Left ventricle myocardium inferior (tissue), 1 donor: ENCODE results near the gene MBNL3. TPM values are rescaled to one million over a fixed set of nuclear protein-coding genes. Genes with fewer than 3 reads are reported as not detected.

Experiments used
- DNase-seq: peaks from one replicate; pipeline ENCODE4 v3.0.0-alpha.2; 2020
- H3K27ac ChIP-seq: fragments of 200-600 bp; replicated peaks from 2 replicates; pipeline ENCODE4 v1.8.0; 2021
- H3K27me3 ChIP-seq: fragments of 200-600 bp; 2 replicates; pipeline ENCODE4 v1.8.0; 2021; ENCODE audit warnings: low read depth
- H3K36me3 ChIP-seq: fragments of 200-600 bp; 2 replicates; pipeline ENCODE4 v1.8.0; 2021
- H3K4me1 ChIP-seq: fragments of 200-600 bp; 2 replicates; pipeline ENCODE4 v1.8.0; 2021
- H3K4me3 ChIP-seq: fragments of 200-600 bp; 2 replicates; pipeline ENCODE4 v1.8.0; 2021; ENCODE audit warnings: mild to moderate bottlenecking, moderate library complexity
- H3K9me3 ChIP-seq: fragments of 200-600 bp; replicated peaks from 2 replicates; pipeline ENCODE4 v1.8.0; 2021
- CTCF ChIP-seq: fragments of 200-600 bp; IDR thresholded peaks from 2 replicates; pipeline ENCODE4 v1.8.0; 2021; ENCODE audit warnings: antibody characterized with exemption, mild to moderate bottlenecking, borderline replicate concordance
- intact Hi-C: fragments of 100-400 bp; cut with micrococcal nuclease; formaldehyde crosslinking; loops from one replicate; pipeline ENCODE4 v1.11.0; 2022
- total RNA-seq: library from RNA; stranded (reverse); fragmentation: NEBNext Ultra II Directional; extraction: Animal tissue kit (Norgen Biotek cat#: 25700); gene quantifications from one replicate; pipeline ENCODE4 v1.2.1, GENCODE V29; 2021
- donor health status: DM: no; HTN: yes; CAD: no; lungs with severe emphysema.

MBNL3 gene
- total RNA-seq, 1 donor from 2014 or later: 38.5 TPM

- no peaks in the 10 kb centered on the region for H3K4me1 ChIP-seq
- DNase-seq: no peak
- intact Hi-C loops: no loop called here
- H3K27me3 ChIP-seq: no peaks in the 10 kb centered on the region
- peak overlapping the region; percentile 49 for H3K4me3 ChIP-seq
- no peaks in the 10 kb centered on the region for H3K9me3 ChIP-seq
- no peaks in the 10 kb centered on the region for H3K36me3 ChIP-seq
- TF ChIP-seq CTCF: no peak
- peak overlapping the region; percentile 65 for H3K27ac ChIP-seq
These were observed 8.1 kb downstream of the MBNL3 start for GRCh38 chrX:132480581-132481203.

- no peaks in the 10 kb centered on the region for H3K27me3 ChIP-seq
- H3K4me3 ChIP-seq: no peak overlapping the region
- no peak for TF ChIP-seq CTCF
- no peaks in the 10 kb centered on the region for H3K36me3 ChIP-seq
- H3K9me3 ChIP-seq: no peaks in the 10 kb centered on the region
- no peaks in the 10 kb centered on the region for H3K4me1 ChIP-seq
- intact Hi-C loops: no loop called here
- no peak for DNase-seq
- H3K27ac ChIP-seq: no peak overlapping the region
These were observed 14.1 kb downstream of the MBNL3 start for GRCh38 chrX:132474544-132475248.

DNA sequence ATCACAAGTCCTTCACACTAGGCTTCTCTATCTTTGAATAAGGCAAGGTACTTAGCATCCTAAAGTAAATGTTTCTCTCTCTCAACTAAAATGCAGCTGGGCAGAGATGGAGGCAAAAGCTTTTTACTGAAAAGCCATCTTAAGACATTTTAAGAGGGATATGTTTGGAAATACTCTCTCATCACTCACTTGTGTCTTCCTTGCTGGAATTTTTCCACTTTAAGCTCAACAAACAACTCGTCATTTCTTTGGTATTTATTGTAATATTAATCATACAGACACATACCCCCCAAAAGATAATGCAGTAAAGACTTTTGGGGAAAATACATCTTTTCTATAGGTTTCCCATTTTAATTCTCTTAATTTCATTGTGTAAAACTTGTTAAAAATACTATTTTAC is 16.4 kb downstream of the MBNL3 start:
- no peaks in the 10 kb centered on the region for H3K36me3 ChIP-seq
- no peak overlapping the region for H3K4me3 ChIP-seq
- no peaks in the 10 kb centered on the region for H3K27me3 ChIP-seq
- H3K9me3 ChIP-seq: no peaks in the 10 kb centered on the region
- no peaks in the 10 kb centered on the region for H3K4me1 ChIP-seq
- DNase-seq: no peak
- TF ChIP-seq CTCF: no peak
- no peak overlapping the region for H3K27ac ChIP-seq
- intact Hi-C loops: no loop called here

GRCh38 chrX:132470831-132471230 is 18.0 kb downstream of the MBNL3 start:
- TF ChIP-seq CTCF: no peak
- H3K9me3 ChIP-seq: no peaks in the 10 kb centered on the region
- H3K36me3 ChIP-seq: no peaks in the 10 kb centered on the region
- DNase-seq: no peak
- H3K4me1 ChIP-seq: no peaks in the 10 kb centered on the region
- H3K27me3 ChIP-seq: no peaks in the 10 kb centered on the region
- H3K4me3 ChIP-seq: no peak overlapping the region
- intact Hi-C loops: no loop called here
- no peak overlapping the region for H3K27ac ChIP-seq

DNA sequence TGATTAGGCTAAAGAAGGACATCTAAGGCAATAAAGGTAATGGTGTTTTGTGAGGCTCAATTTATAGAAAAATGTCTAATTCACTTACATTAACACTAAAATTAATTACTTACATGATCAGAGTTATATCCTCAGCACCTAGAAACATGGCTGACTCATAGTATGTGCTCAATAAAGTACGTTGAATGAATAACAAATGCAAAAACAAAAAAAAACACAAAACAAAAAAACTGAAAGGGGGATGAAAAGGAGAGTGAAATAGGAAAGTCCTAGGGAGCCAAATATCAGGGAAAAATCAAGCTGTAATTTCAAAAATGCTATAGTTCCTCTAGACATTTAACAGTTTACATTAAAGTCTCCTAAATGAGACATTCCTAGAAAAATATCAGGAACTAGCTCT is 18.7 kb downstream of the MBNL3 start:
- Histone ChIP-seq H3K27ac (no peak overlapping the region), H3K36me3 (no peaks in the 10 kb centered on the region), H3K4me1 (no peaks in the 10 kb centered on the region), H3K9me3 (no peaks in the 10 kb centered on the region), H3K27me3 (no peaks in the 10 kb centered on the region), H3K4me3 (no peak overlapping the region)
- no peak for TF ChIP-seq CTCF
- intact Hi-C loops: no loop called here
- no peak for DNase-seq
